ENCODE results near the gene USP30. TPM values are rescaled to one million over a fixed set of nuclear protein-coding genes. Genes with fewer than 3 reads are reported as not detected.
A peak's percentile ranks its signal among the peaks of the same experiment; 100 is the strongest.

USP30 gene
- total and polyA plus RNA-seq, 9 of the 15 experiments (the other 6 are each of a cell fraction or from before 2014, with no cell fraction given): 1.4 to 15.2 (median 7.0) TPM

GRCh38 chr12:109054520-109054919, 2.1 kb downstream of the USP30 start (continued):
- TF ChIP-seq EHMT2 (IDR thresholded peaks at IDR 0.05) (no peak), THRAP3 (IDR thresholded peaks at IDR 0.05; ENCODE audit: borderline replicate concordance) (no peak), ZNF41 (CRISPR knock-in tag; conservative IDR thresholded peaks at IDR 0.05) (no peak), MLLT1 (IDR thresholded peaks at IDR 0.05) (no peak), HBP1 (CRISPR knock-in tag; IDR thresholded peaks at IDR 0.05) (no peak), L3MBTL2 (IDR thresholded peaks at IDR 0.05) (no peak), BRD9 (IDR thresholded peaks at IDR 0.05; ENCODE audit: low read depth, partially characterized antibody) (no peak), KAT8 (IDR thresholded peaks at IDR 0.05; ENCODE audit: low read depth) (no peak), ZNF449 (CRISPR knock-in tag; IDR thresholded peaks at IDR 0.05) (no peak), RBM25 (IDR thresholded peaks at IDR 0.05; ENCODE audit: low read depth, low read length, severe bottlenecking) (peak; percentile 95), C11orf30 (IDR thresholded peaks at IDR 0.05; ENCODE audit: low read depth) (peak; percentile 27; the same call in 1 of the 2 replicates), POLR3A (IDR thresholded peaks at IDR 0.05; ENCODE audit: borderline replicate concordance, extremely low read depth, insufficient read depth, insufficient read length) (no peak), ZBTB1 (CRISPR knock-in tag; IDR thresholded peaks at IDR 0.05; ENCODE audit: borderline replicate concordance, low read depth) (no peak), SLC30A9 (CRISPR knock-in tag; IDR thresholded peaks at IDR 0.05) (no peak), KDM1A (IDR thresholded peaks at IDR 0.05) (peak; percentile 30 to 38; a peak in 1 of 4 replicates), CTCF (IDR thresholded peaks at IDR 0.05 in 2 of 3, conservative IDR thresholded peaks at IDR 0.05 in 1 of 3; ENCODE audit: insufficient read depth in 2 of 3, low read depth in 1 of 3, low read length in 3 of 3) (no peak), ADNP (tag; IDR thresholded peaks at IDR 0.05) (peak; percentile 81), DPF2 (IDR thresholded peaks at IDR 0.05) (no peak), ZBTB12 (CRISPR knock-in tag; IDR thresholded peaks at IDR 0.05) (no peak)

Data from K562 (cell line).